OCI-LY7 (cell line): ENCODE data around the gene VSIG2. TPM values are rescaled to one million over a fixed set of nuclear protein-coding genes. Genes with fewer than 3 reads are reported as not detected.

ENCODE experiments used
- BruUV-seq: library from RNA; stranded (reverse); fragments of 400-500 nt; replicated peaks from 2 replicates; lab custom pipeline; 2021; lab: Mats Ljungman, UMichigan
- CTCF ChIA-PET: fragments of 300-600 bp; sonication (Branson Sonifier 250); formaldehyde crosslinking; loops from one replicate; lab custom pipeline; 2022; ENCODE audit warnings: antibody characterized with exemption; ENCODE audit not compliant: unreplicated experiment; lab: Charles Lee
- POLR2A ChIA-PET: fragments of 300-600 bp; sonication (Branson Sonifier 250); formaldehyde crosslinking; loops from one replicate; lab custom pipeline; 2022; ENCODE audit warnings: antibody characterized with exemption; lab: Charles Lee
- DNase-seq: peaks from one replicate; pipeline ENCODE4 v3.0.0-alpha.2; 2015; ENCODE audit warnings: low spot score
- H2AFZ ChIP-seq: fragments of 200-600 bp; sonication (generic), shearing (Covaris generic); 2 replicates; pipeline ENCODE4 v1.6.1; 2014; ENCODE audit warnings: mild to moderate bottlenecking, antibody characterized with exemption, low read length, moderate library complexity
- H3K27ac ChIP-seq: fragments of 200-600 bp; sonication (generic); 2 replicates; pipeline ENCODE4 v1.5.1; 2014; ENCODE audit warnings: mixed run types, low read depth, mild to moderate bottlenecking, moderate library complexity, low read length, inconsistent platforms; ENCODE audit not compliant: poor library complexity, severe bottlenecking
- H3K36me3 ChIP-seq: fragments of 200-600 bp; sonication (generic); 2 replicates; pipeline ENCODE4 v1.6.1; 2014; ENCODE audit warnings: mild to moderate bottlenecking, antibody characterized with exemption, low read length, moderate library complexity, mixed read lengths; ENCODE audit not compliant: insufficient read depth
- H3K4me1 ChIP-seq: fragments of 200-600 bp; sonication (generic); 2 replicates; pipeline ENCODE4 v1.5.1; 2014; ENCODE audit warnings: mild to moderate bottlenecking, low read length; ENCODE audit not compliant: insufficient read depth, poor library complexity, severe bottlenecking
- H3K4me2 ChIP-seq: fragments of 200-600 bp; sonication (generic); 2 replicates; pipeline ENCODE4 v1.6.1; 2014; ENCODE audit warnings: mild to moderate bottlenecking, low read length
- H3K4me3 ChIP-seq: fragments of 200-600 bp; sonication (generic); 2 replicates; pipeline ENCODE4 v1.5.1; 2014; ENCODE audit warnings: mild to moderate bottlenecking, low read depth, low read length; ENCODE audit not compliant: poor library complexity, severe bottlenecking
- H3K79me2 ChIP-seq: fragments of 200-600 bp; sonication (generic); 2 replicates; pipeline ENCODE4 v1.6.1; 2016; ENCODE audit warnings: low read depth, mild to moderate bottlenecking, low read length, moderate library complexity, mixed read lengths; ENCODE audit not compliant: insufficient read depth
- H3K9me2 ChIP-seq: fragments of 200-600 bp; sonication (generic); 2 replicates; pipeline ENCODE4 v1.6.1; 2016; ENCODE audit warnings: mild to moderate bottlenecking, low read length, mixed read lengths; ENCODE audit not compliant: insufficient read depth
- H3K9me3 ChIP-seq: fragments of 200-600 bp; sonication (generic); 2 replicates; pipeline ENCODE4 v1.6.1; 2014; ENCODE audit warnings: mild to moderate bottlenecking, mixed run types, low read length, mixed read lengths
- H4K20me1 ChIP-seq: fragments of 200-600 bp; sonication (generic); 2 replicates; pipeline ENCODE4 v1.6.1; 2014; ENCODE audit warnings: mild to moderate bottlenecking, antibody characterized with exemption, low read length, moderate library complexity, mixed read lengths; ENCODE audit not compliant: insufficient read depth
- CTCF ChIP-seq: fragments of 200-600 bp; sonication (generic); conservative IDR thresholded peaks from 2 replicates; pipeline ENCODE4 v1.5.1; 2014; ENCODE audit warnings: mild to moderate bottlenecking, antibody characterized with exemption, low read length, moderate library complexity, mixed read lengths
- EZH2phosphoT487 ChIP-seq: fragments of 200-600 bp; sonication (generic); IDR thresholded peaks from 2 replicates; pipeline ENCODE4 v1.6.1; 2018; ENCODE audit warnings: low read depth, borderline replicate concordance, mild to moderate bottlenecking, mixed run types, antibody characterized with exemption, low read length, moderate library complexity, mixed read lengths
- intact Hi-C: fragments of 100-400 bp; cut with micrococcal nuclease; formaldehyde crosslinking; loops from one replicate; pipeline ENCODE4 v1.10.0; 2022; ENCODE audit not compliant: unreplicated experiment
- total RNA-seq, 2 experiments: library from RNA; depleted of rRNA in 1 of 2; stranded (reverse); fragments of >200 nt in 1 of 2; shearing (Covaris generic) in 1 of 2; gene quantifications; 2 replicates each; pipeline ENCODE4 v1.2.3, GENCODE V29; 2014 to 2022

Gene VSIG2
- total RNA-seq, 2 experiments from 2014 or later = not detected

- Histone ChIP-seq H3K4me3 (no peak overlapping the region), H4K20me1 (no peaks in the 10 kb centered on the region), H3K4me1 (peaks cover 21% of the 10 kb centered on the region), H3K27ac (no peak overlapping the region), H3K9me2 (no peaks in the 10 kb centered on the region), H2AFZ (no peak overlapping the region), H3K36me3 (no peaks in the 10 kb centered on the region), H3K4me2 (no peak overlapping the region), H3K9me3 (no peaks in the 10 kb centered on the region), H3K79me2 (no peaks in the 10 kb centered on the region)
- TF ChIP-seq EZH2phosphoT487 (no peak), CTCF (no peak)
- BruUV-seq = no TSS peak
- POLR2A ChIA-PET = interaction anchor here (0.6 kb wide), 1 partner anchor 15 kb away, joined by 3 read pairs; no protein-coding TSS in a partner anchor
- CTCF ChIA-PET = no interaction called here
- intact Hi-C loops = no loop called here
- DNase-seq = no peak
Measured at GRCh38 chr11:124754309-124754708, 2.3 kb upstream of the VSIG2 start.

- Histone ChIP-seq H3K4me3 (no peak overlapping the region), H3K4me2 (no peak overlapping the region), H3K9me2 (no peaks in the 10 kb centered on the region), H4K20me1 (no peaks in the 10 kb centered on the region), H2AFZ (no peak overlapping the region), H3K79me2 (no peaks in the 10 kb centered on the region), H3K4me1 (peaks cover 20% of the 10 kb centered on the region), H3K36me3 (no peaks in the 10 kb centered on the region), H3K27ac (no peak overlapping the region), H3K9me3 (no peaks in the 10 kb centered on the region)
- POLR2A ChIA-PET = interaction anchor here (0.6 to 1.7 kb wide), 3 partner anchors 16 to 83 kb away, joined by 3 to 7 read pairs (median 4); no protein-coding TSS in a partner anchor
- no TSS peak for BruUV-seq
- intact Hi-C loops = no loop called here
- no peak for DNase-seq
- TF ChIP-seq EZH2phosphoT487 (no peak), CTCF (no peak)
- CTCF ChIA-PET = no interaction called here
Measured at GRCh38 chr11:124753624-124754023, 1.6 kb upstream of the VSIG2 start.

GRCh38 chr11:124753205-124753604 is 1.1 kb upstream of the VSIG2 start:
- no peaks in the 10 kb centered on the region for H3K9me2 ChIP-seq
- H3K36me3 ChIP-seq = no peaks in the 10 kb centered on the region
- peaks cover 16% of the 10 kb centered on the region for H3K4me1 ChIP-seq
- ChIA-PET CTCF (no interaction called here), POLR2A (interaction anchor here (1.5 to 1.7 kb wide), 2 partner anchors 46 to 82 kb away, joined by 4 to 7 read pairs; no protein-coding TSS in a partner anchor)
- H2AFZ ChIP-seq = 0 out of 2 replicates have a peak overlapping the region, but pooled peaks have one; percentile 23
- H3K27ac ChIP-seq = no peak overlapping the region
- no peak for DNase-seq
- no peak for TF ChIP-seq EZH2phosphoT487
- no peak for TF ChIP-seq CTCF
- no peak overlapping the region for H3K4me2 ChIP-seq
- no TSS peak for BruUV-seq
- H3K79me2 ChIP-seq = no peaks in the 10 kb centered on the region
- no peaks in the 10 kb centered on the region for H3K9me3 ChIP-seq
- no peaks in the 10 kb centered on the region for H4K20me1 ChIP-seq
- H3K4me3 ChIP-seq = no peak overlapping the region
- intact Hi-C loops = no loop called here
